GM21723 (cell line): ENCODE results near the gene BICD1.

ENCODE experiments used
- ATAC-seq: cut with Tn5 transposase; IDR thresholded peaks from one replicate; pipeline ENCODE4 v1.9.1; 2021; ENCODE audit warnings: mild to moderate bottlenecking, moderate library complexity; ENCODE audit not compliant: unreplicated experiment

The BICD1 gene

GRCh38 chr12:32102234-32102633 is 4.4 kb upstream of the BICD1 start:
- ATAC-seq: no peak

- ATAC-seq: no peak
These were observed 1.9 kb upstream of the BICD1 start for GRCh38 chr12:32104572-32105355.

GRCh38 chr12:32105986-32106516 is 596 bp upstream of the BICD1 start:
- peak; percentile 2 for ATAC-seq

- ATAC-seq: peak; percentile 7
These were observed 966 bp downstream of the BICD1 start for GRCh38 chr12:32107359-32108267.

GRCh38 chr12:32108787-32109186 is 2.1 kb downstream of the BICD1 start:
- ATAC-seq: no peak

- ATAC-seq: no peak
These were observed 3.8 kb downstream of the BICD1 start for GRCh38 chr12:32110417-32110816.

- ATAC-seq: no peak
These were observed 4.3 kb downstream of the BICD1 start for GRCh38 chr12:32110942-32111341.

- no peak for ATAC-seq
These were observed 8.9 kb downstream of the BICD1 start for GRCh38 chr12:32115404-32116104.

- ATAC-seq: no peak
These were observed 10.2 kb downstream of the BICD1 start for GRCh38 chr12:32116897-32117296.

- no peak for ATAC-seq
These were observed 10.7 kb downstream of the BICD1 start for GRCh38 chr12:32117316-32117715.

- ATAC-seq: no peak
These were observed 12.2 kb downstream of the BICD1 start for GRCh38 chr12:32118806-32119205.

- ATAC-seq: peak; percentile 85
These were observed 13.8 kb downstream of the BICD1 start for GRCh38 chr12:32120419-32120818.

- ATAC-seq: no peak
These were observed 18.0 kb downstream of the BICD1 start for GRCh38 chr12:32124637-32125036.

- ATAC-seq: no peak
These were observed 18.9 kb downstream of the BICD1 start for GRCh38 chr12:32125455-32126084.

GRCh38 chr12:32126720-32127119 is 20.1 kb downstream of the BICD1 start:
- ATAC-seq: no peak

- ATAC-seq: no peak
These were observed 25.0 kb downstream of the BICD1 start for GRCh38 chr12:32131666-32132065.

- peak; percentile 56 for ATAC-seq
These were observed 27.6 kb downstream of the BICD1 start for GRCh38 chr12:32134101-32134888.

- no peak for ATAC-seq
These were observed 29.3 kb downstream of the BICD1 start for GRCh38 chr12:32135967-32136366.

- ATAC-seq: no peak
These were observed 29.8 kb downstream of the BICD1 start for GRCh38 chr12:32136404-32136803.

- peak; percentile 93 for ATAC-seq
These were observed 32.4 kb downstream of the BICD1 start for GRCh38 chr12:32139064-32139421.
